Activated naive CD4-positive, alpha-beta T cell treated with anti-CD3 and anti-CD28 coated beads, Interleukin-2, amount 50 U/mL, for 16 hours (primary cell): ENCODE measurements around the gene SOX12.

Source experiments
- DNase-seq: peaks from one replicate; pipeline ENCODE4 v3.0.0-alpha.2; 2020

The SOX12 gene

DNA sequence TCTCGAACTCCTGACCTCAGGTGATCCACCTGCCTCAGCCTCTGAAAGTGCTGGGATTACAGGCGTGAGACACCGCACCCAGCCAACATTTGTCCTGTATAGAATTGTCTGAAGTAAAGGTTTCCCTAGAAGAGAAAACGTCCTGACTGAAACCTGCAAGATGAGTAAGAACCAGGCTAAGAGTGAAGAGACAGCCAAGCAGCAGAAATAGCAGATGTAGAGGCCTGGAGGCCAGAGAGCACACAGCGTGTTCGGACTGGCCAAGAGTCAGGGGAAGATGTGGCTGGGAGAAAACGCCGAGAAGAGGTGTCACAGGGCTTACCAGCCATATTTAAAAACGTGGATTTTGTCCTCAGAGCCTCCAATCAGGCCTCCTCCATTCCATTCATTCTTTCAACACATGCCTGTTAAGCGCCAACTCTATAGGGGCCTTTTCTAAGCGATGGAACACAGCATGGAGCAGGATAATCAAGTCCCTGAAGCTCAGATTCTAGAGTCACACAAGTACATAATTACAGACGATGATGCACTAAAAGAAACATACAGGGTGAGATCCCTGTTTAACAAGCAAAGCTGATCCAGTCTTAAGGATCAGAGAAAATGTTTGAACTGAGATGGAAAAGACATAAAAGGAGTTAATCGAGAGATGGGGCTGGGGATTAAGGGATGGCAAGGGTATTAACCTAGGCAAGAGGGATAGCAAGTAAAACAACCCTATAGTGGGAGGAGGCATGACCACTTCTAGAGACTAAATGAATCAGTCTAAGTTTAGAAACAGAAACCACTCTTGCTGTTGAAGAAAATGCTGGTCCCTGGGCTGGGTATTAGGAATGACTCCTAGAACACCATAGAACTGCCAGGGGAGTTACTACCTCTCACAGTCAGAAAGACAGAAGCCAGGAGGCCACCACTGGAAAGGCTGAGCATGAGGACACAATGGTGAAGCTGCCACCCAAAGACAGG is 23.2 kb upstream of the SOX12 start:
- no peak for DNase-seq

DNA sequence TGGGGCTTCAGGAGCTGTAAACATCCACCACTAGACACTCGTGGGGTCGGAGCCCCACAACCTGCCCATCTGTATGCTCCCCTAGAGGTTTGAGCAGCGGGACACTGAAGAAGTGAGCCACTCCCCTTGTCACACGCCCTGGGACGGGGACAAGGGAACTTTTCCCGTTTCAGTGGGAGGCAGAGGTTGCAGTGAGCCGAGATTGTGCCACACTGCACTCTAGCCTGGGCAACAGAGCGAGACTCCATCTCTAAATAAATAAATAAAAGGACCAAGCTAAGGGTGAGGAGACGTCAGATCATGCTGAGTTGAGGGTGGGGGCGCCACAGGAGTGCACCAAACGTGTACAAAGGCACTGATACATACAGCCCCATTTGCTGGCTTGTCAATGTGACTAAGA is 19.6 kb upstream of the SOX12 start:
- no peak for DNase-seq

DNA sequence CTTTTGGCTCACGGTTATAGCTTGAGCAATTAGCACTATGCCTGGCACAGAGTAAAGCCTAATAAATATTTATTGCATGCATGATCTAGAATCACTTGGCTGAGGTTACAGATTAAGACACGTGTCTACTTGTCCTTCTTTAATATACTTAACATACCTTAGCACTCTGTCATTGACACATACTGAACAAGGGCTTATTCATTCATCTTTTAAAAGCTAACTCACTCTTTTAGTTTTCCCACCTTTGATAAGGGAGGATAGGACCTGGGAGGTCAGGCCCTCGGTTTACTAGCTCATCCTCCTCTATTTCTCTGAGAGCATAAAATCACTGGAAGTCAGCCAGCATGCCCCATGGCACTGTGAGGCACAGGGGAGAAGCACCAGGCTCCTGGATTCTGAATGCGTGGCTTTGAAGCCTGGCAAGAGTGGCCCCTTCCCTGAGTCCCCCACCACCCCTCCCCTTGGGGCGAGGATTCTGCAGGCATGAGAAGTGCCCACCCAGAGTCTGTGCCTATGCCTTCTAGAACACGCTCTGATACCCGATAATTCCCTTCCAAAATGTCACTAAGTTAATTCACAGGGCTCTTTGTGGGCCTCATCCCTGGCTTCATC is 16.8 kb upstream of the SOX12 start:
- no peak for DNase-seq

DNA sequence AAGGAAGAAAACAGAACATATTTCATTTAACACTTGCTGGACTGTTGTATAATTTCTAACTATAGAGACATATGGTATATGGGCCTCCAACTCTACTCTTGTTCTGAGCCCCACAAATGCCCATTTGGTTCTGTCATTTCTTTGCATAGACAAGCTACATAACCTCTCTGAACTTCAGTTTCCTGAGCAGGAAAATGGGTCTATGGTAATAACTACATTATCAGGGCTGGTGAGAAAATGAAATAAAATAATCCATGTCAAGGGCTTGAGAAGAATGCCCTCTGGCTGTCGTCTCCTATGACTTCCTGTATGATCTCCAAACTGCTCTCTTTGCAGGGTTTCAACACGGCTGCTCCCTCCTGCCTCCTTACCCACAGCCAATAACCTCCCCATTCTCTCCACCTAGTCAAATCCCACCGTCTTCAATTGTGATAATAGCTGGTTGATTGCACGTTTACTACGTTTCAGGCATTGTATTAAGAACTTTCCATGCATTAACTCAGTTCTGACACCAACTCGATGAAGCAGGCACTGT is 16.0 kb upstream of the SOX12 start:
- no peak for DNase-seq

DNA sequence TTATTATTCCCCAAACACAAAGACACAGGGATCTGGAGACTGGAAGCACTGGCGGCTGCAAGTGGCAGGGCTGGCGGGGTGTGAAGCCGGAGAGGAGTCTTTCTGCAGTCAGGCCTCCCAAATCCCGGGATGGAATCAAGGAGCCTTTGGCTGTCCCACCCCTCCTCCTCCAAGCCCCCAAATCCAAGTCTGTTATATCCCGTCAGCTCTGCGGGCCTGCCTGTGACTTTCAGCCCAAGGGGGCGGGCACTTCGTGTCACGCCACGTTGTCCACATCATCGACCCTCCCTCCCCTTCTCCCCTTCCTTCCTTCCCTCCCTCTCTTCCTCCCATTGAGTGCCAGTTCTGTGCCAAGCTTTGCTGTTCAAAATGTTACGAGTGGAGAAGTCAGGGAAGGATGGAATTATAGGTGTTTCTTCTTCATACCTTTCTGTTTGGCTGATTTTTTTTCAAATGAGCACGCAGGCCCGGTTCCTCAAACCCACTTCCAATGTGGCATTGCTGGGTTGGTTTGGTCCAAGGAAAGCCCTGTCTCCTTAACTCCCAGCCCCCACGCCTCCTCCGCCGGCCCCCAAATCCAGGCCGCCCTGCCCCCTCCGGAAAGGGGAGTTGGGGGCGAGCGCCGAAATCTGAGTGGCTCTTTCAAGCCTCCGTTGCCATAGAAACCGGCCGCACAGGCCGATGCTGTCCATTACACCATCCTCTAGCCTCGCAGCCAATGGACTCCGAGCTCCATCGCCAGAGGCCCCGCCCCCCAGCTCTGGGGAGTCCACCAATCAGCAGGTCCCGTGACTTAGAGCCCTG is 15.3 kb upstream of the SOX12 start:
- DNase-seq, result peak; percentile 87

DNA sequence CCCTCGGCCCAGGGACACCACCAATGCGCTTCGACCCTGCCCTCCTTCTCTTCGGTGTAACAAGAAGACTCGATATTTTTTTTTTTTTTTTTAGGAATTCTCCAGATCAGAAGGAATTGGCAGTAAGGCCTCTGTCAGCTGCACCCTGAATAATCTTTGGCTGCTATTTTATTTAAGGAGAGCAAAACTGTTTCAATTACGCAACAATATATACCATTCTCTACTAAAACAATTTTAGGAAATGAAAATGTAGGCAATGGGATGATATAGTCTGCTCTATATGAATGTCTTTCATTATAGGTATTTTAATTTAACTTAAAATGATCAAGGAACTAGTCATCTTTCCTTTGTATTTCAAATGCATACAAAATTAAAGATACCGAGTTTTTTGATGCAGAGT is 14.7 kb upstream of the SOX12 start:
- DNase-seq, result no peak

DNA sequence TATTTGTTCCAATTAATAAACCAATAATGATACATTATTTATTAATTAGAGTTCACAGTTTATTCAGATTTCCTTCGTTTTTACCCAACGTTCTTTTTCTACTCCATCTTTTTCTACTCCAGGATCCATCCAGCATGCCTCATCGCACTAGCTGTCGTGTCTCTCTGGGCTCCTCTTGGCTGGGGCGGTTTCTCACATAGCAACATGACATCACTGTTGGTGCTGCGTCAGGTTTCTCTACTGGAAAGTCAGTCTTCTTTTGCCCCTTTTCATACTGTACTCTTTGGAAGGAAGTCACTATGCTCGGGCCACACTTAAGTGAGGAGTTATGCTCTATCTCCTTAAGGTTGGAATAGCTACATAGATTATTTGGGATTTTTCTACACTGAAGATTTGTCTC is 13.7 kb upstream of the SOX12 start:
- DNase-seq, result no peak

DNA sequence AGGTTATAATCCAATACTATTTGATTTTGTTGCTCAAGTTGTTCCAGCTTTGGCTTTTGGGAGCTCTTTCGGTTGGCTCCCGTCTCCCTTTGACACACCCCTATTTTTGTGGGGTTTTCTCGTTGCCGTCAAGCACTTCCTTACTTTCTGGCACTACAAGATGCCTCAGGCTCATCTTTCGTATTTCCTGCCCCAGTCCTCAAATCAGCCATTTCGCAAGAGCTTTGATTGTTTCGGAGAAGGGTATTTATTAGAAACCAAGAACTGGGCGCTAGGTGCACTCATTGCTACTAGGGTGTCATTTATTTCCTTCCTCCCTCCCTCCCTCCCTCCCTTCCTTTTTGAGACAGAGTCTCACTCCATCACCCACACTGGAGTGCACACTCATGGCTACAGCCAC is 13.3 kb upstream of the SOX12 start:
- DNase-seq, result no peak

DNA sequence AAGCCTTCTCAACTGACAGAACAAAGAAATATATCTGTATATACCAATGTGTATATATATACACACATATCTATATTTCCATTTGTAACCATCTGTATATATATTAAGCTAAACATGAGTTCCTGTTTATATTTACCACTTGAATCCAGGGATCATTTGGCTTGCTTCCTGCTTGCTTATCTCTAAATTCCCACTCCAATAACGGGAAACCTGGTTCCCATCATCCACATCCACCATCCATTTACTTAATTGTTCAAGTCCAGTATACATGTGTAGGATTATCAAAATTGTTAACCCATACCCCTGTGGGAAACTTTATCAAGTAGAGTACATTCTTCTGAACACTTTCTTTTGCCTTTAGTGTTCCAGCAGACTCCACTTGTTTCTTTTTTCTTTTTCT is 12.5 kb upstream of the SOX12 start:
- no peak for DNase-seq

DNA sequence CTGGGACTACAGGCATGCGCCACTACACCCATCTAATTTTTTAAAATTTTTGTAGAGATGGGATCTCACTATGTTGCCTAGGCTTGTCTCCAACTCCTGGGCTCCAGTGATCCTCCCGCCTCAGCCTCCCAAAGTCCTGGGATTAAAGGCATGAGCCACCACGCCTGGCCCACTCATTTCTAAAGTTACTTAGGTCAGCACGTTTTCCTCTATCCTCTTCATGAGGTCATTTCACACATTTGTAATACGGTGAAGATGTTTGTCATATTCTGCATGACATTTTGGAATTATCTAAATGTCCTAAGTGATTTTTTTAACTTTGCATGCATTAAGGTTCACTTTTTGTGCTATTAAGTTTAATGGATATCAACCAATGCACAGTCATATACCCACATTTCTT is 11.9 kb upstream of the SOX12 start:
- no peak for DNase-seq

DNA sequence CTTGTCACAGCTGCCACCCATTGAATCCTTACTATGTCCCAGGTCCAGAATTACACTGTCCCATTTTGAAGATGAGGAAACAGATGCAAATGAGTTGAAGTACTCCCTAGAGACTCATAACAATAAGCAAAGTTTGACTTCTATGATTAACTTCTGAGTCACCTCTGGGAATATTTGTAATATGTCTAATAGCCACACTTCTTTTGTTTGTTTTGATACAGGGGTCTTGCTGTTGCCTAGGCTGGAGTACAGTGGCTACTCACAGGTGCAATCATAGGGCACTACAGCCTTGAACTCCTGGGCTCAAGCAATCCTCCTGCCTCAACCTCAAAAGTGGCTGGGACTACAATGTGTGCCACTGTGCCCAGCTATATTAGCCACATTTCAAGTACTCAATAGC is 11.4 kb upstream of the SOX12 start:
- DNase-seq, result no peak

DNA sequence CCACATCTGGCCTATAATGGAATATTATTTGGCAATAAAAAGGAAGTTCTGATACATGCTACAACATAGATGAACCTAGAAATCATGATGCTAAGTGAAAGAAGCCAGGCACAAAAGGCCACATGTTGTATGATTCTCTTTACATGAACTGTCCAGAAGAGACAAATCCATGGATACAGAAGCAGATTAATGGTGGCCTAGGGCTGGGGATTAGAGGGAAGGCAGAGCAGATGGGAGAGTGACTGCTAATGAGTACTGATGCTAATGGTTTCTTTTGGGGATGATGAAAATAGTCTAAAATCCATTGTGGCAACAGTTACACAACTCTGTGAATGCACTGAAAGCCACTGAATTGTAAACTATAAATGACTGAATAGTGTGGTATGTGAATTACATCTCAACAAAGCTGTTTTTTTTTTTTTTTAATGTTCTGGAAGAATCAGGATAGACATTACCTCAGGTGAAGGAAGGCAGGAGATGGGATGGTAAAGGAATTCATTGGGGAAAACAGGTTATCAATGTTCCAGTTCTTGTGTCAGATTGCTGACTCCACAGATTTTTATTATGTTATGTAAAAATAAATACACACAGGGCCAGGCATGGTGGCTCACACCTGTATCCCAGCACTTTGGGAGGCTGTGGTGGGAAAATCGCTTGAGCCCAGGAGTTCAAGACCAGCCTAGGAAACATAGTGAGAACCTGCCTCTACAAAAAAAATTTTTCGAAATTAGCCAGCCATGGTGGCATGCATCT is 8.9 kb upstream of the SOX12 start:
- no peak for DNase-seq

DNA sequence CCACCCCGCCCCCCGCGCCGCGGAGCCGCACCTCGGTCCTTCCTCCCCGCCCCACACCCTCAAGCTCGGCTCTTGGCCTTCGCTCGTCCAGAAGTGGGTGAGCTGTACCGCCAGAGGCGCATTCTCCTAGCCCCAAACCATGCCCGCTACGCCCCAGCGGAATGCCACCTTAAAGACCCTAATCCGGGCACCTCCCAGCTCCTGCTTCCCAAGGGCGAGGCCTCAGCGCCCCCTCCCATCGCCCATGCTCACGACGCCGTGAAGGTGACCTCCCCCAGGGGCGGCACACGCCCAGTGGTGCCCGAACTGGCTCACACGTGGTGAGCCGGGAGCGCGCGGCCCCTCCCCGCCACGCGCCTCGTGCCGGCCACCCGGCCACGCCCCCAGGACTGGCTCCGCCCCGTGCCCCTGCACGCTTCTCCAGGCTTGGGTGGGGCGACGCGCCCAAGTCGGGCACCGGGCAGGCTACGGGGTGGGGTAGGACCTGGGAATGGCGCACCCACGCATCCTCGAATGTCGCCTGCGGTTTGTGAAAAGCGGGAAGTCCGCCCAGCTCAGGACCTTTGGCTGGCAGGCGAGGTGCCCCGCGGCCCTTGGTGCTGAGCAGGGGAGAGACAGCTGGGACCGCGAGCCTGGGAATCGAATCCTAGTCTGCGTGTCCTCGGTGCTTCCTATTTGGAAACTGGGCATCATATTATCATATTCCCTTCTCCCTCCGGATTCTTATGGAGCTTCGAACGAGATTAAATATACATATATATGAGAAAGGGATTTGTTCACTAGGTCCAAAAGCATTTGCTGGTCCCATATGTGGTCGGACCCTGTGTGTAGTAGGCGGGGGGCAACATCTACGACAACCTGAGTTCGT is 941 bp upstream of the SOX12 start:
- peak; percentile 95 for DNase-seq

DNA sequence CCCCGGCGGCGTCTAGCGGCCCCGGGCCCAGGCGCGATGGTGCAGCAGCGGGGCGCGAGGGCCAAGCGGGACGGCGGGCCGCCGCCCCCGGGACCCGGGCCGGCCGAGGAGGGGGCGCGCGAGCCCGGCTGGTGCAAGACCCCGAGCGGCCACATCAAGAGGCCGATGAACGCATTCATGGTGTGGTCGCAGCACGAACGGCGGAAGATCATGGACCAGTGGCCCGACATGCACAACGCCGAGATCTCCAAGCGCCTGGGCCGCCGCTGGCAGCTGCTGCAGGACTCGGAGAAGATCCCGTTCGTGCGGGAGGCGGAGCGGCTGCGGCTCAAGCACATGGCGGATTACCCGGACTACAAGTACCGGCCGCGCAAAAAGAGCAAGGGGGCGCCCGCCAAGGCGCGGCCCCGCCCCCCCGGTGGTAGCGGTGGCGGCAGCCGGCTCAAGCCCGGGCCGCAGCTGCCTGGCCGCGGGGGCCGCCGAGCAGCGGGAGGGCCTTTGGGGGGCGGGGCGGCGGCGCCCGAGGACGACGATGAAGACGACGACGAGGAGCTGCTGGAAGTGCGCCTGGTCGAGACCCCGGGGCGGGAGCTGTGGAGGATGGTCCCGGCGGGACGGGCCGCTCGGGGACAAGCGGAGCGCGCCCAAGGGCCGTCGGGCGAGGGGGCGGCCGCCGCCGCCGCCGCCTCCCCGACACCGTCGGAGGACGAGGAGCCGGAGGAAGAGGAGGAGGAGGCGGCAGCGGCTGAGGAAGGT is 715 bp downstream of the SOX12 start:
- peak; percentile 56 for DNase-seq

DNA sequence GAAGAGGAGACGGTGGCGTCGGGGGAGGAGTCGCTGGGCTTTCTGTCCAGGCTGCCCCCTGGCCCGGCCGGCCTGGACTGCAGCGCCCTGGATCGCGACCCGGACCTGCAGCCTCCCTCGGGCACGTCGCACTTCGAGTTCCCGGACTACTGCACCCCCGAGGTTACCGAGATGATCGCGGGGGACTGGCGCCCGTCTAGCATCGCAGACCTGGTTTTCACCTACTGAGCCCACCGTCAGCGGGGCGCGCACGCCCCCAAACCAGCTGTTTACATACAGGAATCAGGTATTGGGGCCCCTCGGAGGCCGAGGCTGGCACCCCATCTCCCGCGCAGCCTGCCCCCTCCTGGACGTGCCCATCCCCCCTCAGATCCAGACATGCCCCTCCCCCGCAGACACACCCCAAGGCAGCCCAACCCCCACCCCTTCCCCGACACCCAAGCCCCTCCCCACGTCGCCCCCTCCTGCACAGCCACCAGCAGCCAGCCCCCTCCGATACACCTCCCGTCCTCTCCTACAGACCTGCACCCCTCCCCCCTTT is 1.4 kb downstream of the SOX12 start:
- no peak for DNase-seq

DNA sequence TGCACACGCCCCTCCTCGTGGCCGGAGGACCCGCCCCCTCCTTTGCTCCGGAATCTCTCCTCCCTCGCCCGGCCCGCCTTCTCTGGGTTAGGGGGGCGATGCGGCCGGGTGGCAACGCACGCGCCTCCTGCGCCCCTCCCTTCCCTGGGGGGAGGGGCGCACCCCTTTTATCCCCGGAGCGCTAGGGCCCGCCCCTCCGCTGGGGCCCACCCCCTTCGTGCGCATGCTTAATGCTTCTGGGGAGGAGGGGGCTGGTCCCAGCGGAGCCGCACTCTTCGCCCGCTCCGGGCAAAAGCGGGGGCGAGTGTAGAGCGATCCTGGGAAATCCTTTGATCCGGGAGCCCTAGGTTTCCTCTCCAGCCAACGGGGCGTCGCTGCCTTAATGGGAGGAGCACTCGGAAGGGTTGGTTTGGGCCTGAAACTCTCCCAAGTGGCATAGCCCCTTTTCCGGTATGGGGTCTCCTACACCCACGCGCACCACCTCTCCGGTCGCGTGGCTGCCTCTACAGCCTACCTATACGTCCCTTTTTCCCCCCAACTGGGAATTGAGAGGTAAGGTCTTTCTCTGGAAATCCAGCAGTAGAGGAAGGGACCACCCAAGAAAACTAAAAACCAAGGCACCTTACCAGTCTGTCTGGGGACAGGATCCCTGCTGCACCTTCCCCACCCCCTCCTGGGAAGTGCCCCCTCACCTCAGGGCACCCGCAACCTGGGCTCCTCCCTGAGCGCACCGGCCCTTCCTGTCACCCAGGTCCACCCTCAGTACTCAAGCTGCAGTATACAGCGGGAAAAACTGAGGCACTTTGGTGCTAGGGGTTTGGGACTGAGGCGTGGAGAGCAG is 2.1 kb downstream of the SOX12 start:
- DNase-seq, result peak; percentile 69

DNA sequence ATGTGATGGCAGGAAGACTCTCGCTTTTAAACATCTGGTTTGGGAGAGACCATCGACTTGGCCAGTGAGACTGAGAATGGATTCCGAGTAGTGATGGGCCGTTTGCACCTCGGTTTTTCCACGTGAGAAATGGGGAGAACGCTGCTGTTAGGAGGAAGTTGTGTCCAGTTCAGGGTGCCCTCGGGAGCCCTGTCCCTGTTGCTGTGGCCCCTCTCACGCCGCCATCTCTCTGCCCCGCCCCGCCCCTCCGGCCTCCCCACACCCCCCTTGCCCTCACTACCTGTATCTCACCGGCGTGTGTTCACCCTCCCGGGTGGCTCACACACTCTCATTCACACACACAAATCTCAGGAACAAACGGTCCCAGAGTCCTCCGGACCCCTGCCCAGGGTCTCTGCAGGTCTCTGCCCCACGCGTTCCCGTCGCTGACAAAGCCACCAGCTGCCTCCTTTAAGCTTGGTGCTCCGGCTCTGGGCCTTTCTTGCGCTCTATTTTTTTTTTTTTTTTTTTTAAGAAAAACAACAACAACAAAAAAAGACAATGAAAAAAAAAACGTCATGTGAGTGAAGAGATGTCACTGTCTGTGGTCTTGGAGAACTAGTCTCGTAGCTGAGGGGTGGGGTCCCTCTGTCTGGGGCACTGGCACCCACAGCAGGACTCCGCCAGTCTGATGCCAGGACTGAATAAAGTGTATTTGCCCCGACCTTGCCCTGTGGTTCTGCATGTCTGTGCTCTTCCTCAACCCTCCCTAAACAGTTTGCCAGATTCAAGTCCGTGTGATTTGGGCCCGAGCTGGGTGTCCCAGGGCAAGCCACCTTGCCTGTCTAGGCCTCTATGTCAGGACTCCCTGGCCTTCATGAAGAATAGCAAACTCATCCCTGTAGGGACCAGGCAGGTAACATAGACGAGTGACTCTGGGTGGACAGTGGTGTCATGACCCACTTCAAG is 2.9 kb downstream of the SOX12 start:
- no peak for DNase-seq

DNA sequence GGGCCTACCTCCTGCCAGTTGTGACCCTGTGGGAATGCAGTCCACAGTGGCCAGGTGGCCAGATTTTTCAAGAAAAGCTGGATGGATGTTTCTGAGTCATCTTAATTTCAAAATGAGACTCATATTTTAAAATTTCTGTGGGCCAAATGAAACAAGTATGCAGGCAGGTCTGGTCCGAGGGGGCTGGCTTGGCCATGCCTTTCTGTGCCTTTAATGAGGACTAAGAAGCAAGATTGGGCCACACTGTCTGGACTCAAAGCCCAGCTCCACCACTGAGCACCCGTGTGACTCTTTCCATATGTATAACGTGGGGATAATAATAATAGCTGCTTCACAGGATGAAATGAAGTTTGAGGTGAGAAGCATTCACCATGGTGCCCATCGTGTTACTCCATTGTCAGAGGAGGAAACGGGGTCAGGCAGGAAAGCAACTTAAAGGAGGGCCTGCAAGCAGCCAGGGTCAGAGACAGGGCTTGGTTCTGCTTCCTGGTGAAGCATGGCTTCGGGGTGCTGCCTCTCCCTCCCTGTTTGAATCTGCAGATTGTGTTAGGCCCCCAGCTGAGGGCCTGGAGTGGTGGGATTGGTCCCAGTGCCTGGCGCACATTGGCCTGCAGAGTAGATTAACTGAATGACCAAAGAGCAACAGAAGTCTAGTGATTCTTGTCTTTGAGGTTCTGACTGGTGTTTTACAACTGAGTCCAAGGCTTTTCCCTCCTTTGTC is 3.8 kb downstream of the SOX12 start:
- DNase-seq, result no peak
